GM12878 (cell line): ENCODE measurements around the gene CT83. TPM values are rescaled to one million over a fixed set of nuclear protein-coding genes. Genes with fewer than 3 reads are reported as not detected.

Source experiments
- ATAC-seq: fragments of 200-7000 bp; cut with Tn5 transposase; 3 replicates; pipeline ENCODE4 v1.9.1; 2020; ENCODE audit warnings: mild to moderate bottlenecking, moderate library complexity
- BruUV-seq: library from RNA; stranded (reverse); fragments of 400-500 nt; replicated peaks from 2 replicates; lab custom pipeline; 2021; lab: Mats Ljungman, UMichigan
- CTCF ChIA-PET: fragments of 300-600 bp; sonication (Branson Sonifier 250); formaldehyde crosslinking; extraction: SDS; loops from one replicate; lab custom pipeline; 2021; ENCODE audit warnings: inconsistent platforms; lab: Yijun Ruan, JAX
- POLR2A ChIA-PET: fragments of 350-600 bp; formaldehyde crosslinking; extraction: SDS; loops from one replicate; lab custom pipeline; 2021; ENCODE audit warnings: inconsistent platforms; lab: Charles Lee
- RAD21 ChIA-PET: fragments of 300-600 bp; sonication (Branson Sonifier 250); formaldehyde crosslinking; loops from one replicate; lab custom pipeline; 2023; ENCODE audit warnings: antibody characterized with exemption; ENCODE audit not compliant: unreplicated experiment; lab: Charles Lee
- SMC1A ChIA-PET: fragments of 300-600 bp; sonication (Branson Sonifier 250); formaldehyde crosslinking; loops from one replicate; lab custom pipeline; 2023; ENCODE audit not compliant: unreplicated experiment, uncharacterized antibody; lab: Charles Lee
- DNase-seq: peaks from one replicate; pipeline ENCODE4 v3.0.0-alpha.2; 2011; ENCODE audit warnings: low read depth, low spot score
- FAIRE-seq: peaks from 3 replicates; lab custom pipeline; 2011; peaks lifted over from hg19 to GRCh38; lab: Jason Lieb, UNC
- H2AFZ ChIP-seq: 2 replicates; pipeline ENCODE4 v1.6.0; 2011; ENCODE audit warnings: low read depth, low read length, control low read depth; ENCODE audit not compliant: control insufficient read depth
- H3K27ac ChIP-seq: 2 replicates; pipeline ENCODE4 v1.5.1; 2011; ENCODE audit warnings: control low read depth; ENCODE audit not compliant: control insufficient read depth, insufficient read depth
- H3K27me3 ChIP-seq, 2 experiments: replicated peaks in 1 of 2; 2 replicates each; pipeline versions ENCODE4 v1.6.0 to v1.6.1; 2011; ENCODE audit warnings: low read length in 1 of 2; ENCODE audit not compliant: control insufficient read depth in 2 of 2, insufficient read depth in 2 of 2
- H3K36me3 ChIP-seq, 2 experiments: 2 replicates each; pipeline ENCODE4 v1.5.1; 2011; ENCODE audit warnings: low read length in 1 of 2; ENCODE audit not compliant: control insufficient read depth in 2 of 2, insufficient read depth in 2 of 2
- H3K4me1 ChIP-seq: 2 replicates; pipeline ENCODE4 v1.6.1; 2011; ENCODE audit warnings: mild to moderate bottlenecking, low read length, moderate library complexity, mixed read lengths; ENCODE audit not compliant: control insufficient read depth, insufficient read depth
- H3K4me2 ChIP-seq: 2 replicates; pipeline ENCODE4 v1.6.0; 2011; ENCODE audit warnings: control low read depth; ENCODE audit not compliant: control insufficient read depth, insufficient read depth
- H3K4me3 ChIP-seq: fragments of 200-600 bp; sonication (generic); 2 replicates; pipeline ENCODE4 v1.5.1; 2016
- H3K79me2 ChIP-seq: 2 replicates; pipeline ENCODE4 v1.6.0; 2011; ENCODE audit warnings: low read length; ENCODE audit not compliant: control insufficient read depth, insufficient read depth
- H3K9ac ChIP-seq: 2 replicates; pipeline ENCODE4 v1.8.0; 2011; ENCODE audit warnings: low read length, control low read depth, mixed read lengths; ENCODE audit not compliant: control insufficient read depth, insufficient read depth
- H3K9me3 ChIP-seq: replicated peaks from 3 replicates; pipeline ENCODE4 v1.5.1; 2011; ENCODE audit warnings: mild to moderate bottlenecking, low read length; ENCODE audit not compliant: control insufficient read depth, insufficient read depth
- H4K20me1 ChIP-seq: 2 replicates; pipeline ENCODE4 v1.6.0; 2011; ENCODE audit not compliant: control insufficient read depth, insufficient read depth
- BCLAF1 ChIP-seq: fragments of 450-650 bp; IDR thresholded peaks from 2 replicates; pipeline ENCODE4 v1.6.1; 2017; ENCODE audit warnings: antibody characterized with exemption, mild to moderate bottlenecking, moderate library complexity
- CHD1 ChIP-seq: IDR thresholded peaks from 2 replicates; pipeline ENCODE4 v1.6.1; 2012; ENCODE audit warnings: low read depth, low read length, improper control_type of control experiment
- JUNB ChIP-seq: IDR thresholded peaks from 2 replicates; pipeline ENCODE4 v1.6.1; 2016; ENCODE audit warnings: antibody characterized with exemption, mild to moderate bottlenecking
- MYC ChIP-seq: IDR thresholded peaks from 2 replicates; pipeline ENCODE4 v1.6.1; 2011; ENCODE audit warnings: mild to moderate bottlenecking, low read length, moderate library complexity, inconsistent platforms; ENCODE audit not compliant: insufficient read depth, insufficient replicate concordance, insufficient read length, severe bottlenecking
- NR2F1 ChIP-seq: fragments of 450-650 bp; conservative IDR thresholded peaks from 2 replicates; pipeline ENCODE4 v1.6.1; 2017; ENCODE audit warnings: mild to moderate bottlenecking
- PKNOX1 ChIP-seq: fragments of 450-650 bp; IDR thresholded peaks from 2 replicates; pipeline ENCODE4 v1.6.1; 2016; ENCODE audit warnings: mild to moderate bottlenecking
- RB1 ChIP-seq: fragments of 450-650 bp; formaldehyde crosslinking; IDR thresholded peaks from 2 replicates; pipeline ENCODE4 v1.6.1; 2017; ENCODE audit warnings: mild to moderate bottlenecking, borderline replicate concordance
- RCOR1 ChIP-seq: conservative IDR thresholded peaks from 2 replicates; pipeline ENCODE4 v1.6.1; 2012; ENCODE audit warnings: low read depth, low read length, improper control_type of control experiment
- SUPT20H ChIP-seq: IDR thresholded peaks from 2 replicates; pipeline ENCODE4 v1.6.1; 2011; ENCODE audit warnings: low read depth, mild to moderate bottlenecking, low read length, moderate library complexity, borderline replicate concordance; ENCODE audit not compliant: control insufficient read depth
- TBL1XR1 ChIP-seq: IDR thresholded peaks from 2 replicates; pipeline ENCODE4 v1.6.1; 2012; ENCODE audit warnings: low read depth, low read length, improper control_type of control experiment
- TCF3 ChIP-seq: IDR thresholded peaks from 2 replicates; pipeline ENCODE4 v1.6.1; 2012; ENCODE audit warnings: low read depth, mild to moderate bottlenecking, low read length, borderline replicate concordance; ENCODE audit not compliant: insufficient read depth
- USF1 ChIP-seq: IDR thresholded peaks from 2 replicates; pipeline ENCODE4 v1.6.1; 2011; ENCODE audit warnings: borderline replicate concordance, low read depth, mild to moderate bottlenecking, moderate library complexity, mixed read lengths, low read length; ENCODE audit not compliant: insufficient read depth; ENCODE audit errors: extremely low read length
- USF2 ChIP-seq: IDR thresholded peaks from 2 replicates; pipeline ENCODE4 v1.6.1; 2011; ENCODE audit warnings: low read depth, low read length, improper control_type of control experiment, borderline replicate concordance
- ZBTB33 ChIP-seq: fragments of 450-650 bp; IDR thresholded peaks from 2 replicates; pipeline ENCODE4 v1.6.1; 2017; ENCODE audit warnings: mild to moderate bottlenecking
- WGBS: methylation state at CpG from one replicate; pipeline ENCODE4 v1.1.6; 2016; ENCODE audit warnings: low lambda C conversion rate; ENCODE audit not compliant: insufficient replicate concordance, insufficient coverage; ENCODE audit errors: missing lambda C conversion rate; 5-methylcytosine and 5-hydroxymethylcytosine counted together
- in situ Hi-C: fragments of 300-500 bp; cut with MboI; formaldehyde crosslinking; loops from 9 replicates; pipeline ENCODE4 v1.14.3; 2018; ENCODE audit warnings: mixed read lengths
- intact Hi-C: fragments of 100-400 bp; cut with micrococcal nuclease; formaldehyde crosslinking; loops from one replicate; pipeline ENCODE4 v1.14.2; 2022; ENCODE audit not compliant: unreplicated experiment
- polyA plus RNA-seq, 11 experiments: library from polyadenylated mRNA; depleted of rRNA in 4 of 11; unstranded in 6 of 11; stranded (reverse) in 5 of 11; fragments of >200 nt; fragmentation: Nextera tagmentation in 4 of 11; fragmentation: Illumina TruSeq in 1 of 11; extraction: Ambion mirVana in 4 of 11; extraction: Trizol in 1 of 11; gene quantifications; 1 replicate in 1 of 11; 2 replicates in 10 of 11; pipeline versions ENCODE4 v1.2.1 to v1.2.3, GENCODE V29; 2011 to 2016; ENCODE audit warnings: inconsistent platforms in 2 of 11, missing spikeins in 2 of 11, low read depth in 1 of 11
- total RNA-seq, 4 experiments: library from RNA; depleted of rRNA in 3 of 4; stranded (reverse); fragments of >200 nt in 3 of 4; fragmentation: Illumina TruSeq in 1 of 4; extraction: Trizol in 1 of 4; gene quantifications; 2 replicates each; pipeline versions ENCODE4 v1.2.1 to v1.2.3, GENCODE V29; 2013 to 2021

Gene CT83
- total and polyA plus RNA-seq, 10 of the 15 experiments (the other 5 are each of a cell fraction or from before 2014, with no cell fraction given): not detected

GRCh38 chrX:116417214-116417613, 45.6 kb downstream of the CT83 start:
- ChIA-PET POLR2A (no interaction called here), RAD21 (no interaction called here)

More at GRCh38 chrX:116417214-116417613, 45.6 kb downstream of the CT83 start:
- no TSS peak for BruUV-seq
- ATAC-seq (no peak), FAIRE-seq (no peak), DNase-seq (no peak)
- Histone ChIP-seq H3K79me2 (no peaks in the 10 kb centered on the region), H3K36me3 (no peaks in the 10 kb centered on the region), H3K9me3 (no peaks in the 10 kb centered on the region), H3K9ac (no peak overlapping the region), H3K4me3 (no peak overlapping the region), H3K4me2 (no peak overlapping the region), H3K4me1 (no peaks in the 10 kb centered on the region), H2AFZ (no peak overlapping the region), H4K20me1 (no peaks in the 10 kb centered on the region), H3K27ac (no peak overlapping the region), H3K27me3 (no peaks in the 10 kb centered on the region)
- no peak for TF ChIP-seq USF2
- TF ChIP-seq SUPT20H: no peak
- TF ChIP-seq ZBTB33: no peak
- TF ChIP-seq NR2F1: no peak
- no peak for TF ChIP-seq TBL1XR1
- TF ChIP-seq RCOR1: no peak
- TF ChIP-seq PKNOX1: no peak
- no peak for TF ChIP-seq TCF3
- no peak for TF ChIP-seq RB1
- TF ChIP-seq MYC: no peak
- TF ChIP-seq USF1: no peak
- TF ChIP-seq JUNB: no peak
- no peak for TF ChIP-seq CHD1
- TF ChIP-seq BCLAF1: no peak
- in situ Hi-C loops (no loop called here), intact Hi-C loops (no loop called here)
- WGBS: 0% methylated on average over 1 of the region's 1 CpG
- ChIA-PET CTCF (no interaction called here), SMC1A (no interaction called here)
